Uterus (tissue), 4 donors: ENCODE results near the gene CDH4. TPM values are rescaled to one million over a fixed set of nuclear protein-coding genes. Genes with fewer than 3 reads are reported as not detected.

Experiments used
- DNase-seq, 2 donors: peaks; one replicate each; pipeline ENCODE4 v3.0.0-alpha.2; 2019 to 2020
- H3K27ac ChIP-seq, 2 donors: fragments of 200-600 bp; sonication (generic); 1 replicate in 1 of 2; 2 replicates in 1 of 2; pipeline ENCODE4 v1.5.1; 2016 to 2018
- H3K27me3 ChIP-seq, 2 donors: fragments of 200-600 bp; sonication (generic); one replicate each; pipeline ENCODE4 v1.5.1; 2018 to 2019; ENCODE audit warnings: control low read depth in 1 of 2
- H3K36me3 ChIP-seq, 2 donors: fragments of 200-600 bp; sonication (generic); one replicate each; pipeline ENCODE4 v1.5.1; 2019; ENCODE audit warnings: control low read depth in 1 of 2
- H3K4me1 ChIP-seq, 2 donors: fragments of 200-600 bp; sonication (generic); one replicate each; pipeline ENCODE4 v1.5.1; 2018 to 2019; ENCODE audit warnings: control low read depth in 1 of 2
- H3K4me3 ChIP-seq, 2 donors: fragments of 200-600 bp; sonication (generic); 1 replicate in 1 of 2; 2 replicates in 1 of 2; pipeline ENCODE4 v1.5.1; 2018 to 2019; ENCODE audit warnings: mild to moderate bottlenecking in 1 of 2
- H3K9me3 ChIP-seq, 2 donors: fragments of 200-600 bp; sonication (generic); one replicate each; pipeline ENCODE4 v1.5.1; 2019; ENCODE audit warnings: control low read depth in 1 of 2
- CTCF ChIP-seq, 4 experiments: fragments of 200-600 bp in 2 of 4; fragments of 450-650 bp in 2 of 4; sonication (generic) in 2 of 4; IDR thresholded peaks; one replicate each; pipeline ENCODE4 v1.5.1; 2016 to 2019; ENCODE audit warnings: antibody characterized with exemption in 4 of 4, mild to moderate bottlenecking in 2 of 4, moderate library complexity in 1 of 4
- POLR2A ChIP-seq, 2 donors: fragments of 450-650 bp; IDR thresholded peaks; one replicate each; pipeline ENCODE4 v1.6.1; 2016; ENCODE audit warnings: antibody characterized with exemption in 2 of 2, mild to moderate bottlenecking in 1 of 2, moderate library complexity in 1 of 2
- intact Hi-C: fragments of 100-400 bp; cut with DNase I; formaldehyde crosslinking; loops from one replicate; pipeline ENCODE4 v1.15.1; 2023; ENCODE audit warnings: low total_unique reads
- total RNA-seq, 4 donors: library from RNA; depleted of rRNA in 3 of 4; stranded (reverse); fragments of >200 nt in 3 of 4; gene quantifications; one replicate each; pipeline versions ENCODE4 v1.1.0 to v1.2.4, GENCODE V29; 2014 to 2023
- donor health status: DM: yes; HTN: yes; CAD: no.

Gene CDH4
- total RNA-seq, 4 donors from 2014 or later: under 0.01 to 0.55 TPM; not detected in 2

DNA sequence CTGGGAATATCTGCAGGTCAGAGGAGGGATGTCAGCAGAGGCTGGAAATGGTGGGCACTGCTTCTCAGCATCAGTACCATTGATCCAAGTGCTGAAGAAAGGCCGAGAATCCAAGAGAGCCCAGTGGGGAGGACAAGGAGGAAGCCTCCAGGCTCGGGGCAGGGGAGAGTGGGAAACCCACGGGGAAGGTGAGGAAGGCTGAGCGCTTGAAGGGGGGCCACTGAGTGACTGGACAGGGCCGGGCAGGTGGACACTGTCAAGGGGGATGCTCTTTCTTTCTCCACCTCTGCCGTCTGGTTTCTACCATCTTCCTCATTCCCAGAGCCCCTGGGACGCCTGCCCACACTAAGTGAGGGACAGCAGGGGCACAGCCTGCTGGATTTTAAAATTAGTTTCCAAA lies 335.0 kb downstream of the CDH4 start:
- intact Hi-C loops: no loop called here
- no peak overlapping the region for H3K27ac ChIP-seq
- TF ChIP-seq CTCF (IDR thresholded peaks at IDR 0.05): no peak
- no peak for TF ChIP-seq POLR2A (IDR thresholded peaks at IDR 0.05)
- no peak overlapping the region for H3K4me3 ChIP-seq
- no peaks in the 10 kb centered on the region for H3K27me3 ChIP-seq
- no peaks in the 10 kb centered on the region for H3K4me1 ChIP-seq
- no peaks in the 10 kb centered on the region for H3K36me3 ChIP-seq
- DNase-seq: no peak
- H3K9me3 ChIP-seq: no peaks in the 10 kb centered on the region

DNA sequence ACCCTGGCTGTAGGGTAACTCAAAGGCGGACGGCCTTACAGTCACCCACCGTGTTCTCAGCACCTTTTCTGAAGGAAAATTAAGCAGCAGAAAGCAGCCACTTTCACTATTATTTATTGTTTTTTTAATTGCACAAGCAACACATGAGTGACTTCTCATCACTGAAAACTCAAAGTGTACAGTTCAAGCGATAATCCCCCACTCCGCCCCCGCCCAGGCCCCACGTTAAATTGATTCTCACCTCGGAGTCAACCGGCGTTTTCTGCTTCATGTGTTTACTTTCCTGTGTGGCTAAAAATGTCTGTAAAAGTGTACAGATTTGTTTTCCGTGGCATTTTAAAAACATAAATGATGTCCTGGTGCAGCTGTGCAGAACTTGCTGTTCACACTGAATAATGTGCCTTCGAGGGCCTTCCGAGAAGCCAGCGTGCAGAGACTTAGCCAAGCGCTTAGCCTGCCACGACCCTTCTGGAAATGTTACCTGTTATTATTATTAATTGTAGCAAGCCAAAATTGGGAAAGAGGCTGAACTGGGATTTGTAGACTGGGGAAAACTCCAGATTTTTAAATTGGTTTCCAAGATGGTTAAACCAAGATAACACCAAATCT lies 335.7 kb downstream of the CDH4 start:
- H3K27ac ChIP-seq: no peak overlapping the region
- peaks cover 0 to 4% of the 10 kb centered on the region in 2 donors for H3K9me3 ChIP-seq
- DNase-seq: no peak
- H3K27me3 ChIP-seq: no peaks in the 10 kb centered on the region
- no peak overlapping the region for H3K4me3 ChIP-seq
- no peaks in the 10 kb centered on the region for H3K4me1 ChIP-seq
- TF ChIP-seq CTCF (IDR thresholded peaks at IDR 0.05) (no peak), POLR2A (IDR thresholded peaks at IDR 0.05) (no peak)
- H3K36me3 ChIP-seq: no peaks in the 10 kb centered on the region
- intact Hi-C loops: no loop called here

GRCh38 chr20:61588411-61589385 lies 336.6 kb downstream of the CDH4 start:
- DNase-seq: no peak
- TF ChIP-seq CTCF (IDR thresholded peaks at IDR 0.05) (no peak), POLR2A (IDR thresholded peaks at IDR 0.05) (no peak)
- Histone ChIP-seq H3K27ac (no peak overlapping the region), H3K27me3 (no peaks in the 10 kb centered on the region), H3K9me3 (peaks cover 0 to 4% of the 10 kb centered on the region in 2 donors), H3K4me3 (no peak overlapping the region), H3K36me3 (no peaks in the 10 kb centered on the region), H3K4me1 (no peaks in the 10 kb centered on the region)
- intact Hi-C loops: no loop called here

DNA sequence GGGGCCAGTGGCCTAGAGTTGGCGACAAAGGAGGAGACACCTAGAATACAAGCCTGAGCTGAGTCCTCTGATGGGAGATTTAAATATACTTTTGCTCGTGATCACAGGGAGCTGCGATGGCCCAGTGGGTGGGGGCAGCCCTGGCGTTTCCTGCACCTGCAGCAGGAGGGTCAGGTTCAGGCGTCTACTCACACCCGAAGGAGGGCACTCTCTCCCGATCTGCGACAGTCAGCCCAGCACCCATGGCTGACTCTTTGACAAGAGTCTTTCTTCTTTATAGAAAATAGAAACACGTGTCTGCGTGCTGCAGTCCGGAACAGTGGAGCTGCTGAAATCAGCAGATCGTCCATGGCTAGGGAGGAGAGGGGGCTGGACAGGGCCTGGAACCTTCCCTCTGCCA lies 338.2 kb downstream of the CDH4 start:
- Histone ChIP-seq H3K4me1 (no peaks in the 10 kb centered on the region), H3K27ac (no peak overlapping the region), H3K27me3 (no peaks in the 10 kb centered on the region), H3K36me3 (no peaks in the 10 kb centered on the region), H3K9me3 (peaks cover 0 to 4% of the 10 kb centered on the region in 2 donors), H3K4me3 (no peak overlapping the region)
- no peak for DNase-seq
- TF ChIP-seq POLR2A (IDR thresholded peaks at IDR 0.05) (no peak), CTCF (IDR thresholded peaks at IDR 0.05) (no peak)
- intact Hi-C loops: no loop called here

GRCh38 chr20:61593516-61593915 lies 341.5 kb downstream of the CDH4 start:
- Histone ChIP-seq H3K9me3 (peaks cover 0 to 9% of the 10 kb centered on the region in 2 donors), H3K27me3 (no peaks in the 10 kb centered on the region), H3K27ac (no peak overlapping the region), H3K4me1 (no peaks in the 10 kb centered on the region), H3K36me3 (no peaks in the 10 kb centered on the region), H3K4me3 (no peak overlapping the region)
- no peak for TF ChIP-seq CTCF (IDR thresholded peaks at IDR 0.05)
- TF ChIP-seq POLR2A (IDR thresholded peaks at IDR 0.05): no peak
- intact Hi-C loops: no loop called here
- no peak for DNase-seq
